Cardiac muscle cell (in vitro differentiated cells and primary cell): ENCODE data around the gene GNAI1. TPM values are rescaled to one million over a fixed set of nuclear protein-coding genes. Genes with fewer than 3 reads are reported as not detected.

ENCODE experiments used
- DNase-seq, 2 donors: peaks; one replicate each; pipeline versions ENCODE4 v3.0.0 to v3.0.0-alpha.2; 2010 to 2017; ENCODE audit warnings: low read depth in 1 of 2, low spot score in 1 of 2
- H3K27ac ChIP-seq: fragments of 200-600 bp; sonication (generic); 2 replicates; pipeline ENCODE4 v1.5.1; 2016
- H3K27me3 ChIP-seq: fragments of 200-600 bp; sonication (generic); 2 replicates; pipeline ENCODE4 v1.6.0; 2016; ENCODE audit warnings: control low read depth
- H3K36me3 ChIP-seq: fragments of 200-600 bp; sonication (generic); 2 replicates; pipeline ENCODE4 v1.5.1; 2016; ENCODE audit warnings: control low read depth
- H3K4me1 ChIP-seq: fragments of 200-600 bp; sonication (generic); 2 replicates; pipeline ENCODE4 v1.8.1; 2017; ENCODE audit warnings: low read depth, mild to moderate bottlenecking, mixed run types
- H3K4me3 ChIP-seq: fragments of 200-600 bp; sonication (generic); 2 replicates; pipeline ENCODE4 v1.5.1; 2016; ENCODE audit warnings: mild to moderate bottlenecking
- H3K9me3 ChIP-seq: fragments of 200-600 bp; sonication (generic); 2 replicates; pipeline ENCODE4 v1.5.1; 2017; ENCODE audit warnings: low read depth, mild to moderate bottlenecking, control low read depth
- polyA plus RNA-seq: library from polyadenylated mRNA; unstranded; fragments of >200 nt; fragmentation: Nextera tagmentation; extraction: Ambion mirVana; gene quantifications from 2 replicates; pipeline ENCODE4 v1.2.1, GENCODE V29; 2016
- total RNA-seq: library from RNA; depleted of rRNA; stranded (reverse); fragments of >200 nt; gene quantifications from 2 replicates; pipeline ENCODE4 v1.2.3, GENCODE V29; 2016
- TF ChIP-seq, protein P1 (sequence below): IDR thresholded peaks from 2 replicates; pipeline ENCODE4 v1.5.1; 2012; ENCODE audit warnings: low read depth, mild to moderate bottlenecking, low read length

Gene GNAI1
- total and polyA plus RNA-seq, 2 experiments from 2014 or later = 26.1 to 31.8 TPM

GRCh38 chr7:80240265-80241025, 105.8 kb downstream of the GNAI1 start:
- Histone ChIP-seq H3K27ac (no peak overlapping the region), H3K4me1 (peaks cover 8% of the 10 kb centered on the region), H3K9me3 (no peaks in the 10 kb centered on the region), H3K4me3 (no peak overlapping the region), H3K36me3 (no peaks in the 10 kb centered on the region), H3K27me3 (no peaks in the 10 kb centered on the region)
- no peak for DNase-seq
- TF ChIP-seq, protein P1, sequence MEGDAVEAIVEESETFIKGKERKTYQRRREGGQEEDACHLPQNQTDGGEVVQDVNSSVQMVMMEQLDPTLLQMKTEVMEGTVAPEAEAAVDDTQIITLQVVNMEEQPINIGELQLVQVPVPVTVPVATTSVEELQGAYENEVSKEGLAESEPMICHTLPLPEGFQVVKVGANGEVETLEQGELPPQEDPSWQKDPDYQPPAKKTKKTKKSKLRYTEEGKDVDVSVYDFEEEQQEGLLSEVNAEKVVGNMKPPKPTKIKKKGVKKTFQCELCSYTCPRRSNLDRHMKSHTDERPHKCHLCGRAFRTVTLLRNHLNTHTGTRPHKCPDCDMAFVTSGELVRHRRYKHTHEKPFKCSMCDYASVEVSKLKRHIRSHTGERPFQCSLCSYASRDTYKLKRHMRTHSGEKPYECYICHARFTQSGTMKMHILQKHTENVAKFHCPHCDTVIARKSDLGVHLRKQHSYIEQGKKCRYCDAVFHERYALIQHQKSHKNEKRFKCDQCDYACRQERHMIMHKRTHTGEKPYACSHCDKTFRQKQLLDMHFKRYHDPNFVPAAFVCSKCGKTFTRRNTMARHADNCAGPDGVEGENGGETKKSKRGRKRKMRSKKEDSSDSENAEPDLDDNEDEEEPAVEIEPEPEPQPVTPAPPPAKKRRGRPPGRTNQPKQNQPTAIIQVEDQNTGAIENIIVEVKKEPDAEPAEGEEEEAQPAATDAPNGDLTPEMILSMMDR = no peak

- Histone ChIP-seq H3K4me1 (peaks cover 8% of the 10 kb centered on the region), H3K27me3 (no peaks in the 10 kb centered on the region), H3K36me3 (no peaks in the 10 kb centered on the region), H3K4me3 (no peak overlapping the region), H3K27ac (no peak overlapping the region), H3K9me3 (no peaks in the 10 kb centered on the region)
- DNase-seq = no peak
- TF ChIP-seq, protein P1 = no peak
These were observed 107.0 kb downstream of the GNAI1 start for GRCh38 chr7:80241671-80242070.

DNA sequence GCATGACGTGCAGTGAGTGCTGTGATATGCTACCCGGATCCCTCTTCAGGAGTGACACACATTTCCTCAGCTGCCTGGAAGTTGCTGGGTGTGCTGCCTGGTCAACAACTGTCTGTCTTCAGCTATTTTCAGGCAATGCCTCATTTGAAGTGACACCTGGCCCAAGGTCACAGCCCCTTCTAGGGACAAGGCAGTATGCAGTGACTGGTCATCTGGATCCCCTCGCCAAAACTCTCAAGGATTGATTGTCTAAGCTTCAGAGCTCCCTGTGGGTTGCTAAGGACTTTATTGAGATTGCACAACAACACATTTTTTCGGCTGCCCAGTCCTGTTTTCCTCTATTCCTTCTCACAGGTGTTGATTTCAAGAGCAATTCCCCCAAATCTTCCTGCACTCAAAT, 108.8 kb downstream of the GNAI1 start:
- Histone ChIP-seq H3K27me3 (no peaks in the 10 kb centered on the region), H3K36me3 (no peaks in the 10 kb centered on the region), H3K4me1 (peaks cover 8% of the 10 kb centered on the region), H3K9me3 (no peaks in the 10 kb centered on the region), H3K4me3 (no peak overlapping the region), H3K27ac (no peak overlapping the region)
- TF ChIP-seq, protein P1 = no peak
- DNase-seq = peak in 1 of 2 donors; percentile 33

DNA sequence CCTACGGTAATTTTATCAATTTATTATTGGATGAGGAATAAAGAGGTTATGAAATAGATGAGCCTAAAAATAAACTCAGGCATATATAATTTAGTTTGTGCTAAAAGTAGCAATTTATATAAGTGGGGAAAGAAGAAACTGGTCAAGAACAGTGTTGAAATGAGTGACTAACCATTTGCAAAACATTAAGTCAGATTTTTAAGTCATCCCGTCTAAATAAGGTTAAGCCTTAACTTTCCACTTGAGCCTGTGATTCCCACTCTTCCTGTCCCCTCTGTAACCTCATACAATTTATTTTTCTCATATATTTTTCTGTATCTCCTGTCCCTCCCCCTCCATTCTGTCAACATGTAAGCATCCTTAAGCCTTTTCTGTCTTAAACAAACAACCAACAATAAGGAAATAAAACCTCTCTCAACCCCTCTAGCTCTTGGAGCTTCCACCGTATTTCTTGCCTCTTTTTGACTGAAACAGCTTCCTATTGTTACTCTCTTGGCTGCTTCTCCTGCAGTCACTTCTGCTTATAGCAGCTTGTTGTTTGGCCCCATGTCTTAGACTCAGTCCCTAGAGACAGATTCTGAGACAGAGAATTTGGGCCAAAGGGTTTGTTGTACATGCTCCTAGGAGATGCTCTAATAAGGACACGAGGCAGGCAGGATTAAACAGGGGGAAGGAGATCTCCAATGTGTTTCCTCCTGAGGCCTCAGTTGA, 109.7 kb downstream of the GNAI1 start:
- Histone ChIP-seq H3K27ac (no peak overlapping the region), H3K9me3 (no peaks in the 10 kb centered on the region)

GRCh38 chr7:80247144-80247543, 112.5 kb downstream of the GNAI1 start:
- no peak for DNase-seq
- no peaks in the 10 kb centered on the region for H3K27me3 ChIP-seq
- H3K9me3 ChIP-seq = no peaks in the 10 kb centered on the region
- TF ChIP-seq, protein P1 = no peak
- H3K36me3 ChIP-seq = no peaks in the 10 kb centered on the region
- H3K4me1 ChIP-seq = peaks cover 8% of the 10 kb centered on the region
- H3K27ac ChIP-seq = no peak overlapping the region
- H3K4me3 ChIP-seq = no peak overlapping the region

More for the DNA sequence above, 109.7 kb downstream of the GNAI1 start:
- Histone ChIP-seq H3K4me3 (no peak overlapping the region), H3K27me3 (no peaks in the 10 kb centered on the region), H3K36me3 (no peaks in the 10 kb centered on the region), H3K4me1 (peaks cover 8% of the 10 kb centered on the region)
- DNase-seq = peak in 1 of 2 donors; percentile 54
- TF ChIP-seq, protein P1 = no peak
